Measurements from ENCODE around the gene ATE1. TPM values are rescaled to one million over a fixed set of nuclear protein-coding genes. Genes with fewer than 3 reads are reported as not detected.
"Not testable (repeated sequence)": the region's sequence is repeated elsewhere in the genome, so short reads cannot be mapped to it uniquely, and the experiment has no call there.

The ATE1 gene
- total and polyA plus RNA-seq, 9 donors, result 13.8 to 29.4 (median 20.0) TPM

DNA sequence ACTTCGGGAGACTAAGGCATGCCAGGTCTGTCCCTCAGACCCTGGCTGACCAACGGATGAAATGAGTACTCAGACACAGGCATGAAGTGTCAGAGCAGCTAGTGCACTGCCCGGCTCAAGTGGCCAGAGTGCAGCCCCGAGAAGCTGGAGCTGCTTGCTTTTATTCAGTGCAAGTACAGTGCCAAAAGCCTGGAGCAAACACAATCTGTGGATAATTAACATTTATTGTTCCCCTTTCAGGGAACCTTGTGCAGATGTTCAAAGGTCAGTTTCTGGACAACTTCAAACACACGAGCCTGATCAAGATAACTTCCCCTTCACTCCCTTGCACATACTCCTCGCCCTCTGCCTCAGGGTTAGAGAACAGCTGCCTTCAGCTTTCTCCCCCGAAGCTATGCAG, 7.9 kb upstream of the ATE1 start:
- H3K9me3 ChIP-seq (replicated peaks; ENCODE audit: control insufficient read depth, low read depth, low read length), result no peaks in the 10 kb centered on the region
- no peak overlapping the region for H3K4me3 ChIP-seq (ENCODE audit: low read length)
- no peak overlapping the region for H3K27ac ChIP-seq (ENCODE audit: low read length)
- DNase-seq, result peak; percentile 18
- H3K27me3 ChIP-seq (ENCODE audit: control insufficient read depth, insufficient read depth, low read length), result no peaks in the 10 kb centered on the region
- H3K4me1 ChIP-seq (ENCODE audit: control insufficient read depth, insufficient read depth, low read length), result peaks cover 3% of the 10 kb centered on the region
- no peaks in the 10 kb centered on the region for H3K36me3 ChIP-seq (ENCODE audit: control insufficient read depth, insufficient read depth, low read length)
- whole genome bisulfite sequencing (ENCODE audit: insufficient coverage), result 35% methylated on average over 6 of the region's 7 CpGs

DNA sequence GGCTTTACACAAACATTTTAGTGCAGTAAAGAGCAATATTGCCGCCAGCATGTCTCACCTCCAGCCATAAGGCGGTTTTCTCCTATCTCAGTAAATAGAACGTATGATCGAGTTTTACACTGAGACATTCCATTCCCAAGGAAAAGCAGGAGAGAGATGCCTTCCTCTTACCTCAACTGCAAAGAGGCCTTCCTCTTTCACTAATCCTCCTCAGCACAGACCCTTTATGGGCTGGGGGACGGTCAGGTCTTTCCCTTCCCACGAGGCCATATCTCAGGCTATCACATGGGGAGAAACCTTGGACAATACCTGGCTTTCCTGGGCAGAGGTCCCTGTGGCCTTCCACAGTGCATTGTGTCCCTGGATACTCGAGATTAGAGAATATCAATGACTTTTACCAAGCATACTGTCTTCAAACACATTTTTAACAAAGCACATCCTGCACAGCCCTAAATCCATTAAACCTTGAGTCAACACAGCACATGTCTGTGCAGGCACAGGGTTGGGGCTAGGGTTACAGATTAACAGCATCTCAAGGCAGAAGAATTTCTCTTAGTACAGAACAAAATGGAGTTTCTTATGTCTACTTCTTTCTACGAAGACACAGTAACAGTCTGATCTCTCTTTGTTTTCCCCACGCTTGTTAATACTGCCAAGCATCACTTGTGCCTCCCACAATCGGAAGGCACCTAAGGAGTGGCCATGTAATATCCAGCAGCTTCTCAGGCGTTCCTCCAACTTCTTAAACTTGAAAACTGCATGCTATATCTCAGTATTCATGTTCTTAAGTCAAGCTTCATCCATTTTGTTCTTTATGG, 2.6 kb upstream of the ATE1 start:
- not testable (repeated sequence) for H3K27me3 ChIP-seq (ENCODE audit: control insufficient read depth, insufficient read depth, low read length); H3K27ac ChIP-seq (ENCODE audit: low read length); DNase-seq; H3K9me3 ChIP-seq (replicated peaks; ENCODE audit: control insufficient read depth, low read depth, low read length); H3K4me1 ChIP-seq (ENCODE audit: control insufficient read depth, insufficient read depth, low read length); H3K4me3 ChIP-seq (ENCODE audit: low read length); H3K36me3 ChIP-seq (ENCODE audit: control insufficient read depth, insufficient read depth, low read length)
- WGBS (ENCODE audit: insufficient coverage), result 53% methylated on average over 8 of the region's 11 CpGs

DNA sequence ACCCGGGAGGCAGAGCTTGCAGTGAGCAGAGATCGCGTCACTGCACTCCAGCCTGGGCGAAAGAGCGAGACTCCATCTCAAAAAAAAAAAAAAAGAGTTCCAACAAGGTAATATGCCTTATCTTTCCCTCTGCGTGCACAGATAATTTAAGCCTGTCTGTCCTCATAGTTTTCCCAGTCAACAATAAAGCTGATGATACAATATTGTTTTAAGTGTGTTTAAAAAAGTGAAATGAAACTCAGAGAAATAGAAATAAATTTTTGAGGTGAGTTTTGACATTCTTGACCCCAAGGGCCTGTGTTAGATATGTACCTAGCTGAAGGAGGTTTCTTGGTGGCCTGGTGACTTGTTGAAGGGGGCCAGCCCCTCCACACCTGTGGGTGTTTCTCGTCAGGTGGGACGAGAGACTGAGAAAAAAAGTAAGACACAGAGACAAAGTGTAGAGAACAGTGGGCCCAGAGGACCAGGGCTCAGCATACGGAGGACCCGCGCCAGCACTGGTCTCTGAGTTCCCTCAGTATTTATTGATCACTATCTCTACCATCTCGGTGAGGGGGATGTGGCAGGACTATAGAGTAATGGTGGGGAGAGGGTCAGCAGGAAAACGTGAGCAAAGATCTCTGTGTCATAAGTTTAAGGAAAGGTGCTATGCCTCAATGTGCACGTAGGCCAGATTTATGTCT, 1.9 kb upstream of the ATE1 start:
- DNase-seq; H3K9me3 ChIP-seq (replicated peaks; ENCODE audit: control insufficient read depth, low read depth, low read length); H3K27me3 ChIP-seq (ENCODE audit: control insufficient read depth, insufficient read depth, low read length); H3K4me1 ChIP-seq (ENCODE audit: control insufficient read depth, insufficient read depth, low read length); H3K27ac ChIP-seq (ENCODE audit: low read length); H3K36me3 ChIP-seq (ENCODE audit: control insufficient read depth, insufficient read depth, low read length); H3K4me3 ChIP-seq (ENCODE audit: low read length): not testable (repeated sequence)
- 50% methylated on average over 2 of the region's 14 CpGs for WGBS (ENCODE audit: insufficient coverage)

DNA sequence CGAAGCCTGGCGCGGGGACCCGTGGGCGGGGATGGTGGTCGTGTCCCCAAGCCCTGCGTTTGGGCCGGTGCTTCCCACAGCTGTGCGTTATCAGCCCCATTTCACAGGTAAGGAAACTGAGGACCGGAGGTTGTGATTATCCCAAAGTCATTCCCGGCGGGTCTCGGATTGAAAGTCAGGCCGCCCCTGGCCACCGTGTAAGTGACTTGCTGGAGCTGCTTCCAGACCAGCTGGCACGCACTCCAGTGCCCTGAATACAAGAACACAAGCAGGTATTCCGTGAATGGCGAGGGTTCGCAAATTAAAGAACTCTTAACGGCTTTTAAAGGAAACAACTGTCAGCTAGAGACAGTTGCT, 675 bp upstream of the ATE1 start:
- H3K27ac ChIP-seq (ENCODE audit: low read length), result peak overlapping the region; percentile 99
- H3K4me3 ChIP-seq (ENCODE audit: low read length), result peak overlapping the region; percentile 84
- H3K9me3 ChIP-seq (replicated peaks; ENCODE audit: control insufficient read depth, low read depth, low read length), result no peaks in the 10 kb centered on the region
- no peaks in the 10 kb centered on the region for H3K27me3 ChIP-seq (ENCODE audit: control insufficient read depth, insufficient read depth, low read length)
- peaks cover 3% of the 10 kb centered on the region for H3K36me3 ChIP-seq (ENCODE audit: control insufficient read depth, insufficient read depth, low read length)
- no peak for DNase-seq
- H3K4me1 ChIP-seq (ENCODE audit: control insufficient read depth, insufficient read depth, low read length), result peaks cover 6% of the 10 kb centered on the region
- 10% methylated on average over 20 of the region's 20 CpGs for WGBS (ENCODE audit: insufficient coverage)

DNA sequence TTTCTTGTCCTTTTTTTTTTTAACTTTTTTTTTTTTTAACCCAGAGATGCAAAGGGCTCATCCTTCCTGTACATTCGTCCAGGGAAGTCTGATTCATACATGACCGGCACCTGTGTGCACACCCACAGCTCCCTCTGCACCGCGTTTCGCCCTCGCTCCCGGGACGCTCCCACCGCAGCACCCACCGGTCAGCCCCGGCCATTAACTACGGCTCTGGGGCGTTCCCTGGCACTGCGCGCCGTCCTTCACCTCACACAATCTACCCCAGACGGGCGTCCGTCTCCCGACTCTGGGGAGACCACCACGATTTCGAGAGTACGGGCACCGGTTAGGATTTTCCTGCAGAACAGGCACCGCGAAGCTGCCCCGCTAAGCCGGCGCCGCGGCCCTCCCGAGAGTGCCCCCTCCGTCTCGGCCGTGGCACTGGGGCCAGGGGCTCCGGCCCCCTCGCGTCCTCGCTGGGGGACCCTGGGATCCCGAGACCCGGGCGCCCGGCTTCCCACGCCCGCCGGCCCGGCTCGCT, 452 bp downstream of the ATE1 start:
- under 1% methylated on average over 48 of the region's 48 CpGs for WGBS (ENCODE audit: insufficient coverage)
- DNase-seq, result no peak

DNA sequence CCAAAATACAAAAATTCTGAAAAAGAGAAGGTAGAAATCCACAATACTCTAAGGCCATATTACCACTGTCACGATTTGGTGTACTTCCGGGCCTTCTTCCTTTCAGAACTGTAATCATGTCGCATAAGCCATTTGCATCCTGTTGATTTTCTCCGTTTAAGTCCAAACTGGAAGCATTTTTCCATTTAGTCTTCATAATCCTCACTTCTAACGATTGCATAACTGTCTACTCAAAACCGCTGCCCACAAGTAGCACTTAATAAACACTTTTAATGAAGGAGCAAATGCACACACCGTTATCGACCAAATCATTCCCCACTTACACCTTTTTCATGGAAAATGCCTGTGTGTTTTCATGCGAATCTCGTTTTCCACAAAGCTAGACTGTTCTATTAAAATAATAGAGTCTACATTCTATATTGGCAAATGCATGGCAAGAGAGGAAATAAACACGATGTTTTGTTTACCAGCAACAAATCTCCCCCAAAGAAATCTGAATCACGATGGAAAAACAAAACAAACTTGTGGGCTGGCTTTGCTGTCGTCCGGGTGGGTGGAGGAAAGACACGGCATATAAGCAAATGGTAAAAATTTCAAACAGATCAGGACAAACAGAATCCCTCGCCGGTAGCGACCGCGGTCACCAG, 1.0 kb downstream of the ATE1 start:
- Histone ChIP-seq H3K27ac (ENCODE audit: low read length) (peak overlapping the region; percentile 97), H3K4me1 (ENCODE audit: control insufficient read depth, insufficient read depth, low read length) (peaks cover 6% of the 10 kb centered on the region), H3K36me3 (ENCODE audit: control insufficient read depth, insufficient read depth, low read length) (peaks cover 11% of the 10 kb centered on the region), H3K27me3 (ENCODE audit: control insufficient read depth, insufficient read depth, low read length) (no peaks in the 10 kb centered on the region), H3K4me3 (ENCODE audit: low read length) (peak overlapping the region; percentile 87), H3K9me3 (replicated peaks; ENCODE audit: control insufficient read depth, low read depth, low read length) (no peaks in the 10 kb centered on the region)
- DNase-seq, result peak; percentile 69
- 0% methylated on average over 6 of the region's 20 CpGs for WGBS (ENCODE audit: insufficient coverage)

More for the DNA sequence above, 452 bp downstream of the ATE1 start:
- H3K4me3 ChIP-seq (ENCODE audit: low read length), result peak overlapping the region; percentile 87
- H3K9me3 ChIP-seq (replicated peaks; ENCODE audit: control insufficient read depth, low read depth, low read length), result no peaks in the 10 kb centered on the region
- no peaks in the 10 kb centered on the region for H3K27me3 ChIP-seq (ENCODE audit: control insufficient read depth, insufficient read depth, low read length)
- H3K36me3 ChIP-seq (ENCODE audit: control insufficient read depth, insufficient read depth, low read length), result peaks cover 10% of the 10 kb centered on the region
- peak overlapping the region; percentile 97 for H3K27ac ChIP-seq (ENCODE audit: low read length)
- H3K4me1 ChIP-seq (ENCODE audit: control insufficient read depth, insufficient read depth, low read length), result peaks cover 6% of the 10 kb centered on the region

DNA sequence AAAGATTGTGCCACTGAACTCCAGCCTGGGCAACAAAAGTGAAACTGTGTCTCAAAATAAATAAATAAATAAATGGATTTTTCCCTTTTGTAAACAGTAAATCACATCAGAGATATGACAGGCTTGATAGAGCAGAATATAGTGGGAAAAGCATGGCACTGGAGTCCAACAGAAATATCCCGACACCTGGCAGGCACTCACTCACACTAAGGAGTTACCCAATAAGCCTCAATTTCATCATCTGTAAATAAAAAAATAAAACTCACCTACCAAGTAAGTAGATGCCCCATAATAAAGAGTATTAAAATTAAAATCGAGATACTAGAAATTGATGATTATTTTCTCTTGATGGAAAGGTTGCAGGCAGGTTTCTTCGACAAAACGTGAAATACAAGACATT, 1.7 kb downstream of the ATE1 start:
- peak overlapping the region; percentile 97 for H3K27ac ChIP-seq (ENCODE audit: low read length)
- WGBS (ENCODE audit: insufficient coverage), result no CpG with 5 or more reads among the region's 4 CpGs
- no peaks in the 10 kb centered on the region for H3K27me3 ChIP-seq (ENCODE audit: control insufficient read depth, insufficient read depth, low read length)
- H3K4me1 ChIP-seq (ENCODE audit: control insufficient read depth, insufficient read depth, low read length), result peaks cover 6% of the 10 kb centered on the region
- H3K9me3 ChIP-seq (replicated peaks; ENCODE audit: control insufficient read depth, low read depth, low read length), result no peaks in the 10 kb centered on the region
- DNase-seq, result no peak
- peaks cover 15% of the 10 kb centered on the region for H3K36me3 ChIP-seq (ENCODE audit: control insufficient read depth, insufficient read depth, low read length)
- no peak overlapping the region for H3K4me3 ChIP-seq (ENCODE audit: low read length)

DNA sequence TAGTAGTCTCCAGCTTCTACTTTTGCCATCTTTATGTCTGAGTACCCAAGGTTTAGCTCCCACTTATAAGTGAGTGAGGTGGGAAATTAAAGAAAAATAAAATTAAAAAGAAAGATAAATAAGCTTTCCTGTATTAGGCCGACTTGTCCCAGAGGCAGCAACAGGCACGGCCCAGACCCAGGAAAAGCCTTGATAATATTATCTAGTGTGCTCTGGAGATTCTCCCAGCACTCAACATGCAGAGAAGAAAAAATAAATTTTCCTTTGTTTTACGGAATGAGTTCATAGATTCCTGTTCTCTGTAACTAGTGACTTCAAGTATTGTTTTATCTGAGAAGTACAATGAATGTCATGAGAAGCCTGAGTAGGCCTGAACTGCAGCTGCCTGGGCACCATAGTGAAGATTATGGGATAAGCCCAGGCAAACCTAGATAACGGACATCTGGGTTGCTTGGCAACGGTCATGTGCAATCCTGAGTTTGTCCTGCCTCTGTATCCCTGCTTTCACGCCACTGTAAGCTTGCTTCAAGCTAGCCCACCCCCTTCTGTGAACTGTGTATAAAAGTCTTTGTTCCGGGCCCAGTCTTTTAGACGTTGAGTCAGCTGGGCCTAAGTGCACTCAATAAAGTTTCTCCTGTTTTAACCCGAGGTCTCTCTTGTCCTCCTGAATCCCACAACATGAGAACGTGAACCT, 6.4 kb downstream of the ATE1 start:
- Histone ChIP-seq H3K36me3 (ENCODE audit: control insufficient read depth, insufficient read depth, low read length) (peaks cover 28% of the 10 kb centered on the region), H3K4me3 (ENCODE audit: low read length) (no peak overlapping the region), H3K27me3 (ENCODE audit: control insufficient read depth, insufficient read depth, low read length) (no peaks in the 10 kb centered on the region), H3K27ac (ENCODE audit: low read length) (no peak overlapping the region), H3K9me3 (replicated peaks; ENCODE audit: control insufficient read depth, low read depth, low read length) (no peaks in the 10 kb centered on the region), H3K4me1 (ENCODE audit: control insufficient read depth, insufficient read depth, low read length) (peaks cover 3% of the 10 kb centered on the region)
- WGBS (ENCODE audit: insufficient coverage), result 65% methylated on average over 5 of the region's 10 CpGs
- DNase-seq, result no peak

DNA sequence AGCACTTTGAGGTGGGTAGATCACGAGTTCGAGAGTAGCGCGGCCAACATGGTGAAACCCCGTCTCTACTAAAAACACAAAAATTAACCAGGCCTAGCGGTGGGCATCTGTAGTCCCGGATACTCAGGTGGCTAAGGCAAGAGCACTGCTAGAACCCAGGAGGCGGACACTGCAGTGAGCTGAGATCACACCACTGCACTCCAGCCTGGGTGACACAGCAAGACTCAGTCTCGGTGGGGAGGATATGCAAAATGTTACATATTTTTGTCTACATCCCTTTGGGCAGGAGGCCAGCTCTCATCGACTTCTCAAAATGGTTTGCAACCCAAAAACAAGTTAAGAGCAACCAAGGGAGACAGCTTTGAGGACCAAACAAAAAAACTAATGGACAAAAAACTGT, 8.2 kb downstream of the ATE1 start:
- H3K36me3 ChIP-seq (ENCODE audit: control insufficient read depth, insufficient read depth, low read length), result peaks cover 31% of the 10 kb centered on the region
- H3K27ac ChIP-seq (ENCODE audit: low read length), result no peak overlapping the region
- no peaks in the 10 kb centered on the region for H3K27me3 ChIP-seq (ENCODE audit: control insufficient read depth, insufficient read depth, low read length)
- DNase-seq, result no peak
- no peak overlapping the region for H3K4me3 ChIP-seq (ENCODE audit: low read length)
- no peaks in the 10 kb centered on the region for H3K4me1 ChIP-seq (ENCODE audit: control insufficient read depth, insufficient read depth, low read length)
- no peaks in the 10 kb centered on the region for H3K9me3 ChIP-seq (replicated peaks; ENCODE audit: control insufficient read depth, low read depth, low read length)
- 100% methylated on average over 1 of the region's 10 CpGs for WGBS (ENCODE audit: insufficient coverage)

DNA sequence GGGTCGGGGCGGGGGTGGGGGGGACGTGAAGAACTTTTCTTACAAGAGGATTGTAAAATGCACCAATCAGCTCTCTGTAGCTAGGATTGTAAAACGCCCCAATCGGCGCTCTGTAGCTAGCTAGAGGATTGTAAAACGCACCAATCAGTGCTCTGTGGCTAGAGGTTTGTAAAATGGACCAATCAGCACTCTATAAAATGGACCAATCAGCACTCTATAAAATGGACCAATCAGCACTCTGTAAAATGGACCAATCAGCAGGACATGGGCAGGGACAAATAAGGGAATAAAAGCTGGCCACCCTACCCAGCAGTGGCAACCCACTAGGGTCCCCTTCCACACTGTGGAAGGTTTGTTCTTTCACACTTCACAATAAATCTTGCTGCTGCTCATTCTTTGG, 9.0 kb downstream of the ATE1 start:
- H3K9me3 ChIP-seq (replicated peaks; ENCODE audit: control insufficient read depth, low read depth, low read length); H3K27me3 ChIP-seq (ENCODE audit: control insufficient read depth, insufficient read depth, low read length); H3K27ac ChIP-seq (ENCODE audit: low read length); H3K4me3 ChIP-seq (ENCODE audit: low read length); H3K4me1 ChIP-seq (ENCODE audit: control insufficient read depth, insufficient read depth, low read length); DNase-seq: not testable (repeated sequence)
- WGBS (ENCODE audit: insufficient coverage), result 80% methylated on average over 3 of the region's 7 CpGs
- H3K36me3 ChIP-seq (ENCODE audit: control insufficient read depth, insufficient read depth, low read length), result peaks cover 31% of the 10 kb centered on the region

Measured in muscle of leg (tissue), 11 donors.